Chondrocyte (in vitro differentiated cells): ENCODE data around the gene LINC01488. TPM values are rescaled to one million over a fixed set of nuclear protein-coding genes. Genes with fewer than 3 reads are reported as not detected.

Experiments
- DNase-seq: peaks from one replicate; pipeline ENCODE4 v3.0.0; 2021; ENCODE audit warnings: mixed read lengths, low spot score
- H3K27ac Mint-ChIP-seq: one replicate; pipeline ENCODE4 v1.8.0; 2021; ENCODE audit warnings: mild to moderate bottlenecking, moderate library complexity, mixed read lengths; ENCODE audit not compliant: unreplicated experiment
- H3K27me3 Mint-ChIP-seq: 2 replicates; pipeline ENCODE4 v1.8.0; 2021; ENCODE audit warnings: low read depth, mixed read lengths
- H3K36me3 Mint-ChIP-seq: 2 replicates; pipeline ENCODE4 v1.8.0; 2021; ENCODE audit warnings: low read depth, mixed read lengths
- H3K4me1 Mint-ChIP-seq: 2 replicates; pipeline ENCODE4 v1.8.0; 2021; ENCODE audit warnings: low read depth, mild to moderate bottlenecking, mixed read lengths
- H3K4me3 Mint-ChIP-seq: one replicate; pipeline ENCODE4 v1.8.0; 2021; ENCODE audit warnings: mild to moderate bottlenecking, moderate library complexity, mixed read lengths; ENCODE audit not compliant: unreplicated experiment
- H3K9me3 Mint-ChIP-seq: 2 replicates; pipeline ENCODE4 v1.8.0; 2021; ENCODE audit warnings: low read depth, mixed read lengths
- total RNA-seq: library from RNA; stranded (reverse); gene quantifications from 3 replicates; pipeline ENCODE4 v1.2.1, GENCODE V29; 2021
- TF ChIP-seq, protein P1 (sequence below): fragments of 200-600 bp; sonication (generic); IDR thresholded peaks from 2 replicates; pipeline ENCODE4 v1.5.0; 2021; ENCODE audit warnings: antibody characterized with exemption, mild to moderate bottlenecking, moderate library complexity

LINC01488 gene
- total RNA-seq, 1 donor from 2014 or later, result not detected

DNA sequence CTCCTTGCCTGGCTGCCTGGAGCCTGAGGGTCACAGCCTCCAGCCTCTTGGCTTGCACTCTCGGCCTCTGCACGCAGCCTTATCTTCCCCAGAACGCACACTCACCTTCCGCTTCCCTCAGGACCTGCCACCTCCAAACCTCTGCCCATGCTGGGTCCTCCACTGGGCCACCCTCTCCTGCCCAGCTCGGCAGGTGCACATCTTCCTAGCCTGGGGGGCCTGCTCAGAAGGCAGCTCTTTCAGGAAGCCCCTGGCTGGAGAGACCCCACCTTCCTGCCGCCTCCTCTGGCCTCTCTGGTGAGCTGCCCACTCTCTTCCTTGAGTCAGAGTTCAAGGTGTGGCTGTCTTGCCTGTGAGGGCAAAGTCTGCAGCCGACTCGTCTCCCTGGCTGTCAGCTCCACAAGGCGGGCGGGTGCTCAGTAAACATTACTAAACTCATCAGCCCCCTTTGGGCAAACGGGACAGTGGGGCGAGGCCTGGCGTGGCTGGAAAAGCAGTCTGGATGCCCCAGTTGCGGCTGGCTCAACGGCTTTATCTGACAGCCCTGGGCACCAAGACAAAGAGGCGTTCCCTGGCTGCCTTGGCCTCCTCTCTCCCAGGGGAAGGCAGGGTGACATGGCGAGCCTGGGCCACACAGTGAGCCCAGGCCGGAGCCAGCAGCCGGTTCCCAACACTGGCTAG lies 1.7 kb upstream of the LINC01488 start:
- no peak overlapping the region for H3K4me3 Mint-ChIP-seq
- TF ChIP-seq, protein P1, sequence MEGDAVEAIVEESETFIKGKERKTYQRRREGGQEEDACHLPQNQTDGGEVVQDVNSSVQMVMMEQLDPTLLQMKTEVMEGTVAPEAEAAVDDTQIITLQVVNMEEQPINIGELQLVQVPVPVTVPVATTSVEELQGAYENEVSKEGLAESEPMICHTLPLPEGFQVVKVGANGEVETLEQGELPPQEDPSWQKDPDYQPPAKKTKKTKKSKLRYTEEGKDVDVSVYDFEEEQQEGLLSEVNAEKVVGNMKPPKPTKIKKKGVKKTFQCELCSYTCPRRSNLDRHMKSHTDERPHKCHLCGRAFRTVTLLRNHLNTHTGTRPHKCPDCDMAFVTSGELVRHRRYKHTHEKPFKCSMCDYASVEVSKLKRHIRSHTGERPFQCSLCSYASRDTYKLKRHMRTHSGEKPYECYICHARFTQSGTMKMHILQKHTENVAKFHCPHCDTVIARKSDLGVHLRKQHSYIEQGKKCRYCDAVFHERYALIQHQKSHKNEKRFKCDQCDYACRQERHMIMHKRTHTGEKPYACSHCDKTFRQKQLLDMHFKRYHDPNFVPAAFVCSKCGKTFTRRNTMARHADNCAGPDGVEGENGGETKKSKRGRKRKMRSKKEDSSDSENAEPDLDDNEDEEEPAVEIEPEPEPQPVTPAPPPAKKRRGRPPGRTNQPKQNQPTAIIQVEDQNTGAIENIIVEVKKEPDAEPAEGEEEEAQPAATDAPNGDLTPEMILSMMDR, result no peak
- DNase-seq, result peak; percentile 60
- peaks cover 8% of the 10 kb centered on the region for H3K27me3 Mint-ChIP-seq
- no peaks in the 10 kb centered on the region for H3K36me3 Mint-ChIP-seq
- H3K9me3 Mint-ChIP-seq, result no peaks in the 10 kb centered on the region
- H3K4me1 Mint-ChIP-seq, result peaks cover 7% of the 10 kb centered on the region
- no peak overlapping the region for H3K27ac Mint-ChIP-seq

DNA sequence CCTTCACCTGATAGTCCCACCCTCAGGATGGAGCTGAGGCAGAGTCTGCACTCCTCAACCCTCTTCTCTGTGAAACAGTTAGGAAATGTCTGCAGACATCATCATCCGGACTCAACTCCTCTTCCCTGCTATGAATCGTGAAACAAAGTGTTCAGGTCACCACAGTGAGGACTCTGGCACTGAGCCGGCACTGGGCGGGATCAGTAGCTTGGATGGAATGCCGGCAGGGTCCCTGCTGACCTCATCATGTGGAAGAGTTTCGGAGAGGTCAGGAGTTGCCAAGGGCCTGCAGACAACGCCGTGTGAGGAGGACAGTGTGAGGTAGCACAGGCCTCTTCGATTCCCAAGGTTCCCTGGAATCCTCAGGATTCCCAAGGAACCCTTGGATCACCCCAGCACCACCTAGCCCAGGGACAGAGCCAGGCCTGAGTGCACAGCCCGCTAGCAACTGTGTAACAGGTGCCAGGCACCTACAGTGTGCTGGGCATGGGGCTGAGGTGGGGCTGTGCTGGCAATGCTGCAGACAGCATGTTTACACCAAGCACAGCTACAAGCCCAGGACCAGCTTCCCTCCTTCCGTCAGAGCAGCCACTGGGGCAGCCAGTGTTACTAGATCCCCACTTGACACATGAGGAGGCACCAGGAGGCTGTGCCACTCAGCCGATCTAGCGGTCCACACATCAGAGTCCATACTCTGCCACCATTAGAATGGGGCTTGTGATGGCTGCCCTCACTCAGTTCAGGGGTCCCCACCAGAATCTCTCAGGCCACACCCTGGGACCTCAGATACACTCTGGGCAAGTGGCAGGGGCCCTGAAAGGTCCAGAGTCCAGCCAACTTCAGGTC lies 693 bp upstream of the LINC01488 start:
- peak; percentile 79 for DNase-seq
- no peaks in the 10 kb centered on the region for H3K36me3 Mint-ChIP-seq
- peaks cover 11% of the 10 kb centered on the region for H3K27me3 Mint-ChIP-seq
- no peak overlapping the region for H3K4me3 Mint-ChIP-seq
- TF ChIP-seq, protein P1, result no peak
- H3K9me3 Mint-ChIP-seq, result no peaks in the 10 kb centered on the region
- H3K27ac Mint-ChIP-seq, result no peak overlapping the region
- H3K4me1 Mint-ChIP-seq, result peaks cover 7% of the 10 kb centered on the region

DNA sequence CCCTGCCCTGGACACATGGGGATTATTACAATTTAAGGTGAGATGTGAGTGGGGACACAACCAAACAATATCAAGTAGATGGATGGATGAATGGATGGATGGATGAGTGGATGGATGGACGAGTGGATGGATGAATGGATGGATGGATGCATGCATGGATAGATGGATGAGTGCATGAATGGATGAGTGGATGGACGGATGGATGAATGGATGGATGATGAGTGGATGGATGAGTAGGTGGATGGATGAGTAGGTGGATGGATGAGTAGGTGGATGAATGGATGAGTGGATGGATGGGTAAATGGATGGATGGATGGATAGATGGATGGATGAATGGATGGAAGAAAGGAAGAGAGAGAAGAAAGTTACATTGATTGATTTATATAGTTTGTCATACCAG lies 859 bp downstream of the LINC01488 start:
- Mint-ChIP-seq H3K27ac (no peak overlapping the region), H3K36me3 (no peaks in the 10 kb centered on the region), H3K9me3 (no peaks in the 10 kb centered on the region), H3K4me3 (no peak overlapping the region), H3K27me3 (peaks cover 8% of the 10 kb centered on the region), H3K4me1 (peaks cover 7% of the 10 kb centered on the region)
- no peak for DNase-seq
- TF ChIP-seq, protein P1, result no peak

DNA sequence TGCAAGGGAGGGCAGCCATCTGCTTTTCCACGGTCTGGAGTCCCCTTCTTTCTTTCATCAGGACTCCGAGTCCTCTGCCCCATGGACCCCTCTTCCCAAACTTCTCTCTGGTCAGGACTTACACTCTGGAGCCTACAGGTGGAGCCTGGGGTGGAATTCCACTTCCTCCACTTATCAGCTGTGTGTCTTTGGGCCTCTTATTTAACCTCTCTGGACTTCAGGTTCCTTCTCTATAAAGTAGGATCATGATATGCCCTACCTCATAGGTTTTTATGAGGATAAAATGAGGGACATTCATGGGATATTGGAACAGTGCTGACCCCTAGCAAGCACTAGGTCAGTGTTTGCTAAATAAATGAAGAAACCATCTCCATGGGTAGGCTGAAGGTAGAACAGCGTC lies 1.7 kb downstream of the LINC01488 start:
- no peak overlapping the region for H3K4me3 Mint-ChIP-seq
- H3K36me3 Mint-ChIP-seq, result no peaks in the 10 kb centered on the region
- H3K27me3 Mint-ChIP-seq, result peaks cover 7% of the 10 kb centered on the region
- no peaks in the 10 kb centered on the region for H3K9me3 Mint-ChIP-seq
- no peak overlapping the region for H3K27ac Mint-ChIP-seq
- TF ChIP-seq, protein P1, result no peak
- peak; percentile 20 for DNase-seq
- peaks cover 7% of the 10 kb centered on the region for H3K4me1 Mint-ChIP-seq

DNA sequence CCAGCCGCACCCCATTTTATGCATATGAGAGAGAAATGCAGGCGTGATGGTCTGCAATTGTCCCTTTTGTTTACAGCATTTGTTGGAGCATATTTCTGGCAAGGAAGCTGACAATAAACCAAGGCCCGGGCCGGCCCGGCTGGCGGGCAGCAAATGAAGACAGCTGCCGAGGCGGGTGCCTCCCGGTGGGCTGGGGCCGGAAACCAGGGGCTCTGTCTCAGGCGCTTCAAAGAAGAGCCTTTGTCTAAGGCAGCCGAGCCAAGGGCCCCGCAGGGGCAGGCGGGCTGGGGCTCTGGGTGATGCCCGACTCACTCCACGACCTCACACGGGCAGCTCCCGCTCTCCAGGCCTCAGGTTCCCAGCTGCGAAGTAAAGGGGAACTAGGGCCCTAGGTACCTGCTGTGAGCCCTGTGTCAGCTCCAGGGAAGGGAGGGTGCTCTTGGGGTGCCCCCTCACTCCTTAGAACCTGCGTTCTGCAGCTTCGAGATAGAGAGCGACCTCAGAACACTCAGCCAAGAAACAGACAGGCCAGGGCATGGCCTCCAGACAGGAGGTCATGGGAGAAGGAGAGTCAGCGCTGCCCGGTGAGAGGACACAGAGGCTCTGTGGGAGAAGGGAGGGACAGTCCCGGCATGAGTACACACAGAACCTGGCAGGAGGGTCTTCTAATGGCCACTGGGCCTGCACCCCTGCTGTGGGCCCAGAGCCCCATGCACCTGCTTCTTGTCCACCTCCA lies 2.4 kb downstream of the LINC01488 start:
- Mint-ChIP-seq H3K27ac (no peak overlapping the region), H3K4me1 (peaks cover 7% of the 10 kb centered on the region), H3K4me3 (no peak overlapping the region), H3K36me3 (no peaks in the 10 kb centered on the region), H3K9me3 (no peaks in the 10 kb centered on the region), H3K27me3 (peaks cover 7% of the 10 kb centered on the region)
- DNase-seq, result peak; percentile 82
- TF ChIP-seq, protein P1, result no peak
